ENCODE measurements around the gene FOXO6. TPM values are rescaled to one million over a fixed set of nuclear protein-coding genes. Genes with fewer than 3 reads are reported as not detected.

Gene FOXO6
- total and polyA plus RNA-seq, 9 of the 15 experiments (the other 6 are each of a cell fraction or from before 2014, with no cell fraction given): 0.04 to 0.31 (median 0.12) TPM; not detected in 5

DNA sequence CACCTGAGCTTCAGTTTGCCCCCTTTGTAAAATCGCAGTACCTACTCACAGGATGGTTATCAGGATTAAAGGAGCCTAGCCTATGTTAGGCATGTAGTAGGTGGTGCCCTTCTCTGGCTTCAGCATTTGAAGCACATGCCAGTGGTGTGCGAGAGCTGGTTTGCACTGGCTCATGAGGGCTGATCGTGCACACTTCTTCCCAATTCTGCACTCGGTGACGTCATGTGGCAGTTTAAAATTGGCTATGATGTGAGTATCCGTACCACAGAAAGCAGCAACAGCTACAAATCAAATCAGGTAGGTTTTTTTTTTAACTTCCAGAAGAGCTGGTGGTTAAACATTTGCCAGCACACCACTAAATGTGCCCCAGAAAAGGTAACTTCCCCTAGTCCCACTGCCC is 13.5 kb downstream of the FOXO6 start:
- 1% methylated on average over 6 of the region's 6 CpGs for WGBS (ENCODE audit: insufficient coverage, low coverage, missing lambda C conversion rate)
- BruUV-seq (replicated peaks): no TSS peak
- Histone ChIP-seq H3K79me2 (ENCODE audit: control insufficient read depth, insufficient read depth, low read length) (no peaks in the 10 kb centered on the region), H3K36me3 (ENCODE audit: control insufficient read depth, insufficient read depth, low read length) (no peaks in the 10 kb centered on the region), H3K4me3 (no peak overlapping the region), H3K27ac (ENCODE audit: extremely low read depth, low read depth, low read length) (no peak overlapping the region), H3K9me3 (replicated peaks; ENCODE audit: control insufficient read depth, insufficient read depth, low read depth, low read length) (no peaks in the 10 kb centered on the region), H2AFZ (ENCODE audit: low read depth, low read length) (no peak overlapping the region), H3K4me1 (replicated peaks in 1 of 2; ENCODE audit: control insufficient read depth in 2 of 2, insufficient read depth in 2 of 2, low read length in 2 of 2) (peaks cover 10 to 16% of the 10 kb centered on the region in 2 experiments; a peak in 4 of 5 replicates), H3K9ac (ENCODE audit: insufficient read depth in 1 of 2, low read depth in 2 of 2, low read length in 2 of 2) (no peak overlapping the region), H3K9me1 (ENCODE audit: control insufficient read depth, insufficient read depth, low read length) (no peaks in the 10 kb centered on the region), H4K20me1 (replicated peaks; ENCODE audit: control insufficient read depth, insufficient read depth, low read length) (peaks cover 17% of the 10 kb centered on the region; the same call in 1 of the 2 replicates), H3K27me3 (ENCODE audit: control insufficient read depth in 2 of 2, insufficient read depth in 2 of 2, low read length in 2 of 2) (peaks cover 7 to 47% of the 10 kb centered on the region in 2 experiments), H3K4me2 (ENCODE audit: insufficient read depth, low read length) (no peak overlapping the region)
- no peak for ATAC-seq
- intact Hi-C loops (cut with micrococcal nuclease): no loop called here
- POLR2A ChIA-PET: interaction anchor here (0.7 kb wide), 1 partner anchor 13 kb away, joined by 3 read pairs; no protein-coding TSS in a partner anchor
- no peak for DNase-seq (ENCODE audit: extremely low read depth in 1 of 4, low spot score in 3 of 4)
- CTCF ChIA-PET (ENCODE audit: low intra/inter-chr PET ratio): no interaction called here
- FAIRE-seq: no peak
- in situ Hi-C loops (cut with MboI): no loop called here
- TF ChIP-seq CBFA2T3 (IDR thresholded peaks at IDR 0.05): no peak
- TF ChIP-seq ZBTB9 (CRISPR knock-in tag; IDR thresholded peaks at IDR 0.05): no peak
- TF ChIP-seq, protein P1, sequence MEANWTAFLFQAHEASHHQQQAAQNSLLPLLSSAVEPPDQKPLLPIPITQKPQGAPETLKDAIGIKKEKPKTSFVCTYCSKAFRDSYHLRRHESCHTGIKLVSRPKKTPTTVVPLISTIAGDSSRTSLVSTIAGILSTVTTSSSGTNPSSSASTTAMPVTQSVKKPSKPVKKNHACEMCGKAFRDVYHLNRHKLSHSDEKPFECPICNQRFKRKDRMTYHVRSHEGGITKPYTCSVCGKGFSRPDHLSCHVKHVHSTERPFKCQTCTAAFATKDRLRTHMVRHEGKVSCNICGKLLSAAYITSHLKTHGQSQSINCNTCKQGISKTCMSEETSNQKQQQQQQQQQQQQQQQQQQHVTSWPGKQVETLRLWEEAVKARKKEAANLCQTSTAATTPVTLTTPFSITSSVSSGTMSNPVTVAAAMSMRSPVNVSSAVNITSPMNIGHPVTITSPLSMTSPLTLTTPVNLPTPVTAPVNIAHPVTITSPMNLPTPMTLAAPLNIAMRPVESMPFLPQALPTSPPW (CRISPR knock-in tag; IDR thresholded peaks at IDR 0.05): no peak
- no peak for TF ChIP-seq NONO (IDR thresholded peaks at IDR 0.05; ENCODE audit: low read depth in 2 of 2, low read length in 1 of 2)
- TF ChIP-seq ZNF76 (CRISPR knock-in tag; IDR thresholded peaks at IDR 0.05; ENCODE audit: borderline replicate concordance): no peak
- TF ChIP-seq IFI16 (CRISPR knock-in tag; IDR thresholded peaks at IDR 0.05): no peak
- no peak for TF ChIP-seq POLR3A (IDR thresholded peaks at IDR 0.05; ENCODE audit: borderline replicate concordance, extremely low read depth, insufficient read depth, insufficient read length)
- no peak for TF ChIP-seq MXI1 (IDR thresholded peaks at IDR 0.05; ENCODE audit: low read depth, low read length)
- TF ChIP-seq SRF (CRISPR knock-in tag; IDR thresholded peaks at IDR 0.05): no peak
- TF ChIP-seq U2AF1 (optimal IDR thresholded peaks at IDR 0.05; ENCODE audit: low read depth, low read length): no peak
- no peak for TF ChIP-seq FOXJ3 (CRISPR knock-in tag; IDR thresholded peaks at IDR 0.05)
- no peak for TF ChIP-seq SPI1 (IDR thresholded peaks at IDR 0.05; ENCODE audit: borderline replicate concordance, low read depth, low read length)
- TF ChIP-seq FOXA3 (CRISPR knock-in tag; conservative IDR thresholded peaks at IDR 0.05 in 1 of 2, IDR thresholded peaks at IDR 0.05 in 1 of 2): no peak
- TF ChIP-seq CBX2 (IDR thresholded peaks at IDR 0.05; ENCODE audit: insufficient read depth, low read length, poor library complexity, severe bottlenecking): no peak
- no peak for TF ChIP-seq LCOR (CRISPR knock-in tag; IDR thresholded peaks at IDR 0.05)
- no peak for TF ChIP-seq CREB1 (IDR thresholded peaks at IDR 0.05)
- no peak for TF ChIP-seq CREB1 (CRISPR knock-in tag; IDR thresholded peaks at IDR 0.05)
- TF ChIP-seq DIDO1 (tag; IDR thresholded peaks at IDR 0.05; ENCODE audit: low read depth): no peak
- TF ChIP-seq ATF7 (IDR thresholded peaks at IDR 0.05): peak; percentile 74; the same call in 1 of the 2 replicates
- no peak for TF ChIP-seq ARID3A (IDR thresholded peaks at IDR 0.05; ENCODE audit: borderline replicate concordance, low read depth, low read length)

Data from K562 (cell line).